ENCODE results near the gene PRR20G. TPM values are rescaled to one million over a fixed set of nuclear protein-coding genes. Genes with fewer than 3 reads are reported as not detected.

PRR20G gene
- total RNA-seq, 2 experiments from 2014 or later, result not detected

- CTCF ChIA-PET, result no interaction called here
- Mint-ChIP-seq H3K27me3 (peaks cover 2% of the 10 kb centered on the region), H3K27ac (no peak overlapping the region), H3K4me1 (no peaks in the 10 kb centered on the region), H3K4me3 (no peak overlapping the region), H3K36me3 (ENCODE audit: low read depth) (no peaks in the 10 kb centered on the region), H3K9me3 (peaks cover 14% of the 10 kb centered on the region)
- POLR2A ChIA-PET, result no interaction called here
- no peak for DNase-seq
Measured at GRCh38 chr3:127264794-127265514, 22.9 kb downstream of the PRR20G start.

- Mint-ChIP-seq H3K27me3 (peaks cover 2% of the 10 kb centered on the region), H3K36me3 (ENCODE audit: low read depth) (no peaks in the 10 kb centered on the region), H3K9me3 (peaks cover 9% of the 10 kb centered on the region), H3K27ac (no peak overlapping the region), H3K4me3 (no peak overlapping the region), H3K4me1 (no peaks in the 10 kb centered on the region)
- DNase-seq, result no peak
- ChIA-PET POLR2A (no interaction called here), CTCF (no interaction called here)
Measured at GRCh38 chr3:127264292-127264691, 23.6 kb downstream of the PRR20G start.

GRCh38 chr3:127263586-127264231 is 24.1 kb downstream of the PRR20G start:
- Mint-ChIP-seq H3K36me3 (ENCODE audit: low read depth) (no peaks in the 10 kb centered on the region), H3K27ac (no peak overlapping the region), H3K4me1 (no peaks in the 10 kb centered on the region), H3K9me3 (peaks cover 7% of the 10 kb centered on the region), H3K27me3 (peaks cover 2% of the 10 kb centered on the region), H3K4me3 (no peak overlapping the region)
- CTCF ChIA-PET, result no interaction called here
- no peak for DNase-seq
- POLR2A ChIA-PET, result no interaction called here

GRCh38 chr3:127263037-127263436 is 24.8 kb downstream of the PRR20G start:
- H3K4me3 Mint-ChIP-seq, result no peak overlapping the region
- DNase-seq, result no peak
- no peaks in the 10 kb centered on the region for H3K36me3 Mint-ChIP-seq (ENCODE audit: low read depth)
- no peak overlapping the region for H3K27ac Mint-ChIP-seq
- ChIA-PET CTCF (no interaction called here), POLR2A (no interaction called here)
- peaks cover 2% of the 10 kb centered on the region for H3K9me3 Mint-ChIP-seq
- peaks cover 2% of the 10 kb centered on the region for H3K27me3 Mint-ChIP-seq
- H3K4me1 Mint-ChIP-seq, result no peaks in the 10 kb centered on the region

GRCh38 chr3:127262533-127262932 is 25.3 kb downstream of the PRR20G start:
- H3K9me3 Mint-ChIP-seq, result peaks cover 2% of the 10 kb centered on the region
- H3K36me3 Mint-ChIP-seq (ENCODE audit: low read depth), result no peaks in the 10 kb centered on the region
- DNase-seq, result no peak
- no peaks in the 10 kb centered on the region for H3K4me1 Mint-ChIP-seq
- POLR2A ChIA-PET, result no interaction called here
- H3K27me3 Mint-ChIP-seq, result peaks cover 2% of the 10 kb centered on the region
- no peak overlapping the region for H3K27ac Mint-ChIP-seq
- CTCF ChIA-PET, result no interaction called here
- H3K4me3 Mint-ChIP-seq, result no peak overlapping the region

GRCh38 chr3:127261925-127262324 is 25.9 kb downstream of the PRR20G start:
- H3K36me3 Mint-ChIP-seq (ENCODE audit: low read depth), result no peaks in the 10 kb centered on the region
- peaks cover 2% of the 10 kb centered on the region for H3K27me3 Mint-ChIP-seq
- no peak overlapping the region for H3K27ac Mint-ChIP-seq
- peaks cover under 1% of the 10 kb centered on the region for H3K9me3 Mint-ChIP-seq
- CTCF ChIA-PET, result no interaction called here
- H3K4me1 Mint-ChIP-seq, result no peaks in the 10 kb centered on the region
- POLR2A ChIA-PET, result no interaction called here
- DNase-seq, result no peak
- no peak overlapping the region for H3K4me3 Mint-ChIP-seq

GRCh38 chr3:127260826-127261555 is 26.9 kb downstream of the PRR20G start:
- Mint-ChIP-seq H3K27me3 (no peaks in the 10 kb centered on the region), H3K4me3 (no peak overlapping the region), H3K4me1 (no peaks in the 10 kb centered on the region), H3K27ac (no peak overlapping the region), H3K9me3 (no peaks in the 10 kb centered on the region), H3K36me3 (ENCODE audit: low read depth) (no peaks in the 10 kb centered on the region)
- no peak for DNase-seq
- ChIA-PET POLR2A (no interaction called here), CTCF (no interaction called here)

GRCh38 chr3:127260416-127260815 is 27.4 kb downstream of the PRR20G start:
- POLR2A ChIA-PET, result no interaction called here
- CTCF ChIA-PET, result no interaction called here
- H3K27me3 Mint-ChIP-seq, result no peaks in the 10 kb centered on the region
- no peaks in the 10 kb centered on the region for H3K4me1 Mint-ChIP-seq
- no peaks in the 10 kb centered on the region for H3K9me3 Mint-ChIP-seq
- H3K4me3 Mint-ChIP-seq, result no peak overlapping the region
- no peak for DNase-seq
- H3K36me3 Mint-ChIP-seq (ENCODE audit: low read depth), result no peaks in the 10 kb centered on the region
- no peak overlapping the region for H3K27ac Mint-ChIP-seq

GRCh38 chr3:127259882-127260281 is 28.0 kb downstream of the PRR20G start:
- DNase-seq, result no peak
- ChIA-PET CTCF (no interaction called here), POLR2A (no interaction called here)
- H3K27ac Mint-ChIP-seq, result no peak overlapping the region
- no peaks in the 10 kb centered on the region for H3K4me1 Mint-ChIP-seq
- H3K27me3 Mint-ChIP-seq, result no peaks in the 10 kb centered on the region
- H3K36me3 Mint-ChIP-seq (ENCODE audit: low read depth), result no peaks in the 10 kb centered on the region
- H3K9me3 Mint-ChIP-seq, result no peaks in the 10 kb centered on the region
- H3K4me3 Mint-ChIP-seq, result no peak overlapping the region

- no peak for DNase-seq
- no peaks in the 10 kb centered on the region for H3K9me3 Mint-ChIP-seq
- H3K36me3 Mint-ChIP-seq (ENCODE audit: low read depth), result no peaks in the 10 kb centered on the region
- no peaks in the 10 kb centered on the region for H3K4me1 Mint-ChIP-seq
- H3K4me3 Mint-ChIP-seq, result no peak overlapping the region
- ChIA-PET POLR2A (no interaction called here), CTCF (no interaction called here)
- H3K27me3 Mint-ChIP-seq, result no peaks in the 10 kb centered on the region
- no peak overlapping the region for H3K27ac Mint-ChIP-seq
Measured at GRCh38 chr3:127258733-127259132, 29.1 kb downstream of the PRR20G start.

- Mint-ChIP-seq H3K27ac (no peak overlapping the region), H3K27me3 (no peaks in the 10 kb centered on the region)
Measured at GRCh38 chr3:127257351-127257750, 30.5 kb downstream of the PRR20G start.

GRCh38 chr3:127256733-127257271 is 31.0 kb downstream of the PRR20G start:
- no peak overlapping the region for H3K4me3 Mint-ChIP-seq
- no peaks in the 10 kb centered on the region for H3K27me3 Mint-ChIP-seq
- no peak overlapping the region for H3K27ac Mint-ChIP-seq
- CTCF ChIA-PET, result no interaction called here
- POLR2A ChIA-PET, result no interaction called here
- H3K36me3 Mint-ChIP-seq (ENCODE audit: low read depth), result no peaks in the 10 kb centered on the region
- no peaks in the 10 kb centered on the region for H3K9me3 Mint-ChIP-seq
- no peak for DNase-seq
- H3K4me1 Mint-ChIP-seq, result no peaks in the 10 kb centered on the region

More at GRCh38 chr3:127257351-127257750, 30.5 kb downstream of the PRR20G start:
- ChIA-PET POLR2A (no interaction called here), CTCF (no interaction called here)
- H3K36me3 Mint-ChIP-seq (ENCODE audit: low read depth), result no peaks in the 10 kb centered on the region
- DNase-seq, result no peak
- no peaks in the 10 kb centered on the region for H3K4me1 Mint-ChIP-seq
- H3K9me3 Mint-ChIP-seq, result no peaks in the 10 kb centered on the region
- H3K4me3 Mint-ChIP-seq, result no peak overlapping the region

- ChIA-PET CTCF (no interaction called here), POLR2A (no interaction called here)
- Mint-ChIP-seq H3K9me3 (no peaks in the 10 kb centered on the region), H3K27me3 (no peaks in the 10 kb centered on the region), H3K36me3 (ENCODE audit: low read depth) (no peaks in the 10 kb centered on the region), H3K4me1 (no peaks in the 10 kb centered on the region), H3K27ac (no peak overlapping the region), H3K4me3 (no peak overlapping the region)
- no peak for DNase-seq
Measured at GRCh38 chr3:127256138-127256537, 31.7 kb downstream of the PRR20G start.
